Gastroesophageal sphincter (tissue), 4 donors: Measurements from ENCODE around the gene CYB5B. TPM values are rescaled to one million over a fixed set of nuclear protein-coding genes. Genes with fewer than 3 reads are reported as not detected.

Experiments
- ATAC-seq: fragments of 150-250 bp; one replicate; pipeline ENCODE4 v1.9.1; 2016; ENCODE audit warnings: mild to moderate bottlenecking, moderate library complexity
- H3K27ac ChIP-seq, 4 donors: fragments of 200-600 bp; sonication (generic) in 3 of 4; 1 replicate in 3 of 4; 2 replicates in 1 of 4; pipeline ENCODE4 v1.5.1; 2016 to 2019
- H3K27me3 ChIP-seq: fragments of 200-600 bp; sonication (generic); one replicate; pipeline ENCODE4 v1.5.1; 2019
- H3K36me3 ChIP-seq, 2 donors: fragments of 200-600 bp; sonication (generic); one replicate each; pipeline ENCODE4 v1.5.1; 2019; ENCODE audit warnings: control low read depth in 1 of 2
- H3K4me1 ChIP-seq, 3 donors: fragments of 200-600 bp; sonication (generic); 1 replicate in 2 of 3; 2 replicates in 1 of 3; pipeline ENCODE4 v1.5.1; 2016 to 2019; ENCODE audit warnings: control low read depth in 2 of 3
- H3K4me3 ChIP-seq, 2 donors: fragments of 200-600 bp; sonication (generic); one replicate each; pipeline ENCODE4 v1.5.1; 2019; ENCODE audit warnings: mild to moderate bottlenecking in 1 of 2, moderate library complexity in 1 of 2
- H3K9me3 ChIP-seq, 3 donors: fragments of 200-600 bp; sonication (generic); one replicate each; pipeline ENCODE4 v1.5.1; 2017 to 2019; ENCODE audit warnings: control low read depth in 2 of 3
- EP300 ChIP-seq: sonication (generic); formaldehyde crosslinking; IDR thresholded peaks from one replicate; pipeline ENCODE4 v1.6.1; 2017; ENCODE audit warnings: antibody characterized with exemption, mild to moderate bottlenecking
- POLR2A ChIP-seq, 2 donors: fragments of 450-650 bp; IDR thresholded peaks; one replicate each; pipeline ENCODE4 v1.6.1; 2017; ENCODE audit warnings: antibody characterized with exemption in 2 of 2, mild to moderate bottlenecking in 2 of 2, moderate library complexity in 1 of 2
- POLR2AphosphoS5 ChIP-seq: sonication (generic); formaldehyde crosslinking; IDR thresholded peaks from one replicate; pipeline ENCODE4 v1.6.1; 2017; ENCODE audit warnings: antibody characterized with exemption
- WGBS, 2 donors: methylation state at CpG; one replicate each; pipeline ENCODE4 v1.1.5; 2018; ENCODE audit warnings: low coverage in 1 of 2; 5-methylcytosine and 5-hydroxymethylcytosine counted together
- total RNA-seq, 4 donors: library from RNA; depleted of rRNA; stranded (reverse); fragments of >200 nt; gene quantifications; one replicate each; pipeline ENCODE4 v1.1.0, GENCODE V29; 2016
- TF ChIP-seq, protein P1 (sequence below), 4 experiments: fragments of 200-600 bp in 2 of 4; fragments of 450-650 bp in 2 of 4; sonication (generic) in 1 of 4; IDR thresholded peaks; one replicate each; pipeline ENCODE4 v1.5.1; 2017 to 2019; ENCODE audit warnings: antibody characterized with exemption in 4 of 4, mild to moderate bottlenecking in 2 of 4, moderate library complexity in 2 of 4

Gene CYB5B
- total RNA-seq, 4 donors from 2014 or later = 33.4 to 63.8 (median 37.8) TPM

DNA sequence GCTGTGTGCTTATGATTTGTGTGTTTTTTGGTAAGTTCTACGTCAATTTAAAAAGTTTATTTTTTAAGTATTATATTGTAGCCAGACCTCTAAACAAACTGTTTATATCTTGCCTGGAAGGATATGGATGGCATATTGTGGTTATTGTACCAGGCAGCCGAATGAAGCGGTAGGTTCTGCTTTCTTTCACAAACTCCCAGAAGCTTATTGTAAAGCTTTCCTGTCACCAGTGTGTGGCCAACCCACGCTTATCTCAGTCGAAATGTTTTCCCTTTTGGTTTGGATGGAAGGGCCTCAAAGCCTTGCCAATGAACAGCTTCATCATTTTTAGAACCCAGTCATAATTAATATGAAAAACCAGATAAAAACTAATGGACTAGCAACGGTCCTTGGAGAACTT lies 53.1 kb downstream of the CYB5B start:
- no peaks in the 10 kb centered on the region for H3K9me3 ChIP-seq
- 37 to 46% methylated on average over 6 of the region's 6 CpGs for WGBS, 2 donors

DNA sequence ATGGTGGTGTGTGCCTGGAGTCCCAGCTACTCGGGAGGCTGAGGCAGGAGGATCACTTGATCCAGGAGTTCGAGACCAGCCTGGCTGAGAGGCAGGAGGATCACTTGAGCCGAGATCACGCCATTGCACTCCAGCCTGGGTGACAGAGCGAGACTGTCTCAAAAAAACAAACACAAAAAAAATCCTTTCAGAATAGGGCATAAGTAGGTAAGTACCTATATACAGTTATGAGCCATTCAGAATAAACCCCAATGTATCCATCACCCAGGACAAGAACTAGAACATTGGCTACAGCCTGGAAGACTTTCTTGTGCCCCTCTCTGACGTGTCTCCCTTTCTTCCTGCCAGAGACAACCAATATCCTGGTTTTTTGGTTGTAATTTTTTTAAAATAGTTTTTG lies 54.3 kb downstream of the CYB5B start:
- H3K9me3 ChIP-seq = no peaks in the 10 kb centered on the region
- TF ChIP-seq EP300 (no peak), POLR2A (IDR thresholded peaks at IDR 0.05) (no peak), POLR2AphosphoS5 (no peak)
- TF ChIP-seq, protein P1, sequence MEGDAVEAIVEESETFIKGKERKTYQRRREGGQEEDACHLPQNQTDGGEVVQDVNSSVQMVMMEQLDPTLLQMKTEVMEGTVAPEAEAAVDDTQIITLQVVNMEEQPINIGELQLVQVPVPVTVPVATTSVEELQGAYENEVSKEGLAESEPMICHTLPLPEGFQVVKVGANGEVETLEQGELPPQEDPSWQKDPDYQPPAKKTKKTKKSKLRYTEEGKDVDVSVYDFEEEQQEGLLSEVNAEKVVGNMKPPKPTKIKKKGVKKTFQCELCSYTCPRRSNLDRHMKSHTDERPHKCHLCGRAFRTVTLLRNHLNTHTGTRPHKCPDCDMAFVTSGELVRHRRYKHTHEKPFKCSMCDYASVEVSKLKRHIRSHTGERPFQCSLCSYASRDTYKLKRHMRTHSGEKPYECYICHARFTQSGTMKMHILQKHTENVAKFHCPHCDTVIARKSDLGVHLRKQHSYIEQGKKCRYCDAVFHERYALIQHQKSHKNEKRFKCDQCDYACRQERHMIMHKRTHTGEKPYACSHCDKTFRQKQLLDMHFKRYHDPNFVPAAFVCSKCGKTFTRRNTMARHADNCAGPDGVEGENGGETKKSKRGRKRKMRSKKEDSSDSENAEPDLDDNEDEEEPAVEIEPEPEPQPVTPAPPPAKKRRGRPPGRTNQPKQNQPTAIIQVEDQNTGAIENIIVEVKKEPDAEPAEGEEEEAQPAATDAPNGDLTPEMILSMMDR (IDR thresholded peaks at IDR 0.05) = no peak
- ATAC-seq = no peak
- 90 to 100% methylated on average over 2 to 4 of the region's 6 CpGs for WGBS, 2 donors
- no peak overlapping the region for H3K27ac ChIP-seq
- H3K36me3 ChIP-seq = no peaks in the 10 kb centered on the region
- H3K4me1 ChIP-seq = peaks cover 0 to 17% (median 4%) of the 10 kb centered on the region in 3 donors
- H3K27me3 ChIP-seq = no peaks in the 10 kb centered on the region
- no peak overlapping the region for H3K4me3 ChIP-seq

More for the DNA sequence above, 53.1 kb downstream of the CYB5B start:
- TF ChIP-seq POLR2A (IDR thresholded peaks at IDR 0.05) = no peak
- TF ChIP-seq, protein P1 (IDR thresholded peaks at IDR 0.05) = no peak
- TF ChIP-seq EP300 = no peak
- TF ChIP-seq POLR2AphosphoS5 = no peak
- ATAC-seq = no peak
- no peaks in the 10 kb centered on the region for H3K27me3 ChIP-seq
- no peaks in the 10 kb centered on the region for H3K36me3 ChIP-seq
- H3K27ac ChIP-seq = peak overlapping the region in 2 of 4 donors; percentile 1 to 13
- H3K4me3 ChIP-seq = no peak overlapping the region
- H3K4me1 ChIP-seq = peaks cover 0 to 10% (median 4%) of the 10 kb centered on the region in 3 donors

DNA sequence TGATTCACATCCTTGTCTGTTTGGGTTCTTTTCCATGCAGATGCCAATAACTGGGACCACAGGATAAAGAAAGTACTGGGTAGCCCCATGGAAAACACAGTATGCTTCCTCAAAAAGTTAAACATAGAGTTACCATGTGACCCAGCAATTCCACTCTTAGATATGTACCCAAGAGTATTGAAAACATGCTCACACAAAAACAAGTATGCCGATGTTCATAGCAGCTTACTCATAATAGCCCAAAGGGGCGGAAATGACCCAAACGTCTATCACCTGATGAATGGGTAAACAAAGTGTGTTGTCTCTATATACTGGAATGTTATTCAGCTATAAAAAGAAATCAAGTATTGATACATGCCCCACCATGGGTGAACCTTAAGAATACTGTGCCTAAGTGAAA lies 55.4 kb downstream of the CYB5B start:
- Histone ChIP-seq H3K27ac (no peak overlapping the region), H3K36me3 (no peaks in the 10 kb centered on the region), H3K4me3 (no peak overlapping the region), H3K9me3 (no peaks in the 10 kb centered on the region), H3K4me1 (peaks cover 0 to 17% (median 4%) of the 10 kb centered on the region in 3 donors), H3K27me3 (no peaks in the 10 kb centered on the region)
- TF ChIP-seq, protein P1 (IDR thresholded peaks at IDR 0.05) = no peak
- TF ChIP-seq POLR2A (IDR thresholded peaks at IDR 0.05) = no peak
- no peak for TF ChIP-seq POLR2AphosphoS5
- no peak for TF ChIP-seq EP300
- WGBS, 2 donors = 89 to 95% methylated on average over 3 of the region's 3 CpGs
- no peak for ATAC-seq

DNA sequence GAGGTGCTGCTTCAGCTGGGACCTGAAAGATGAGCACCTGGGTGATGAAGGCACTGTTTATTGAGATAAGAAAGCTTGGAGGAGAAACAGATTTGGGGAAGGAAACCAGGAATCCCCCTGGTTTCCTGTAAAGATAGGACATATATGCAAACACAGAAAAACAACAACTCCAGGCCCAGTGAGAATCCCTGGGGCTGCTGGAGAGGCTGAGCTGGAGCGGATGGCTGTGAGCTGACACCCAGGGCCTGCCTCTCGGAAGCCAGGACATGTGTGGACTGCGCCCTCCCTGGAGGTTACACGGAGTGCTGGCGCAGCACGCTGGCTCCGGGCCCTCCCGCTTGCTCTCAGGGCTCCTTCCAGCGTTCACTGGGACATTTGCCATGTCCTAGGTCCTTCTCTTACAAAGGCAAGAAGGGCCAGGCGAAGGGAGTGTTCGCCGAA lies 57.5 kb downstream of the CYB5B start:
- TF ChIP-seq, protein P1 (IDR thresholded peaks at IDR 0.05) = peak in 1 of 4 experiments; percentile 22
- TF ChIP-seq POLR2A (IDR thresholded peaks at IDR 0.05) (no peak), POLR2AphosphoS5 (peak; percentile 48)
- Histone ChIP-seq H3K4me3 (peak overlapping the region in 1 of 2 donors; percentile 20), H3K4me1 (peaks cover 0 to 17% (median 4%) of the 10 kb centered on the region in 3 donors), H3K9me3 (no peaks in the 10 kb centered on the region), H3K27me3 (no peaks in the 10 kb centered on the region), H3K36me3 (no peaks in the 10 kb centered on the region), H3K27ac (peak overlapping the region; percentile 71 to 88 (median 77))
- ATAC-seq = peak; percentile 88
- WGBS, 2 donors = 12% methylated on average over 9 of the region's 12 CpGs; no CpG with 5 or more reads in 1 of the 2 donors

DNA sequence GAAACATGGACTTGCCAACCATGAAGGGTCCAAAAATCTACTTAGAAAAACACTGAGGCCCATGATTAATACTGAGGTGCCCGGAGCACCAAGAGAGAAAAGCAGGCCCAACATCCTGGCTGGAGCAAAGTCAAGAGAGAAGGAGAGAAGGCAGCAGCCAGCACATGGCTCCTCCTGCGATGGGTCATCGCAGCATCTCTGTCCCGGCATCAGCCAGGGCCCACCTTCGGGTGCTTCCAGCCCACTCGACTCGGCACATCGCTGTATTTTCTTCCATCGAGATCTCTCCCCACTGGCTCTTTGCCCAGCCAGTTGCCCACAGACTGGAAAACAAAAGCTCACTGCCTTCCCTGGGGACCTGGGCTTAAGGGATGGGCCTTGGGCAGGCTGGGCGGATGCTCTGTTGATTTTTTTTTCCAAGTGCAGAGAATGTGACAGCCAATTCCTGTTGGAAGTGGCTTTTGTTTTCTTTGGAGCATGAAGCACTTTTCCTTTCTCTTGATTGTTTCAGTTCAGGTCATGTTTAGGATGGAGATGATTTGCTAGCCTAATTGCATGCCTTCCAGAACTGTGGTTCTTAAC lies 58.1 kb downstream of the CYB5B start:
- H3K9me3 ChIP-seq = no peaks in the 10 kb centered on the region
- no peaks in the 10 kb centered on the region for H3K36me3 ChIP-seq
- 14% methylated on average over 1 of the region's 10 CpGs for WGBS, 2 donors
- ATAC-seq = peak; percentile 65
- H3K27ac ChIP-seq = peak overlapping the region; percentile 71 to 88 (median 77)
- H3K27me3 ChIP-seq = no peaks in the 10 kb centered on the region
- peaks cover 0 to 17% (median 4%) of the 10 kb centered on the region in 3 donors for H3K4me1 ChIP-seq
- peak overlapping the region in 1 of 2 donors; percentile 20 for H3K4me3 ChIP-seq
- TF ChIP-seq EP300 (no peak), POLR2AphosphoS5 (no peak), POLR2A (IDR thresholded peaks at IDR 0.05) (no peak)
- TF ChIP-seq, protein P1 (IDR thresholded peaks at IDR 0.05) = no peak
